HEK293 (cell line): Measurements from ENCODE around the gene RGS7.

Experiments used
- CTCF ChIA-PET: fragments of 350-600 bp; formaldehyde crosslinking; extraction: SDS; loops from one replicate; lab custom pipeline; 2021; ENCODE audit warnings: antibody characterized with exemption; lab: Yijun Ruan, JAX
- POLR2A ChIA-PET: fragments of 300-600 bp; formaldehyde crosslinking; extraction: SDS; loops from one replicate; lab custom pipeline; 2020; ENCODE audit warnings: antibody characterized with exemption, inconsistent platforms; lab: Yijun Ruan, JAX
- H3K27ac ChIP-seq: fragments of 200-500 bp; sonication (Bioruptor generic); 2 replicates; pipeline ENCODE4 v1.5.1; 2014; ENCODE audit warnings: low read depth, low read length, control low read depth, inconsistent platforms; ENCODE audit errors: extremely low read depth
- H3K36me3 ChIP-seq, 2 experiments: fragments of 200-500 bp in 1 of 2; sonication (Bioruptor generic) in 1 of 2; 1 replicate in 1 of 2; 2 replicates in 1 of 2; pipeline ENCODE4 v1.5.1; 2014 to 2017; ENCODE audit warnings: inconsistent platforms in 2 of 2, low read length in 2 of 2; ENCODE audit not compliant: control insufficient read depth in 2 of 2, insufficient read depth in 1 of 2
- H3K4me1 ChIP-seq: fragments of 200-500 bp; sonication (Bioruptor generic); 2 replicates; pipeline ENCODE4 v1.5.1; 2014; ENCODE audit warnings: mild to moderate bottlenecking, low read length, inconsistent platforms; ENCODE audit not compliant: control insufficient read depth, insufficient read depth
- H3K4me3 ChIP-seq: 2 replicates; pipeline ENCODE4 v1.5.1; 2011; ENCODE audit warnings: low read depth, mild to moderate bottlenecking, control low read depth, low read length, moderate library complexity
- H3K9me3 ChIP-seq: fragments of 200-500 bp; sonication (Bioruptor generic); 2 replicates; pipeline ENCODE4 v1.5.1; 2014; ENCODE audit warnings: low read depth, low read length, inconsistent platforms; ENCODE audit not compliant: control insufficient read depth, insufficient read depth
- BCL6B ChIP-seq: fragments of 450-650 bp; formaldehyde crosslinking; IDR thresholded peaks from 2 replicates; pipeline ENCODE4 v1.5.1; 2017; ENCODE audit warnings: missing biosample characterization, missing genetic modification characterization
- EGR2 ChIP-seq: fragments of 450-650 bp; formaldehyde crosslinking; IDR thresholded peaks from 2 replicates; pipeline ENCODE4 v1.5.1; 2016; ENCODE audit warnings: low read depth, missing biosample characterization, missing genetic modification characterization
- FEZF1 ChIP-seq: fragments of 450-650 bp; formaldehyde crosslinking; IDR thresholded peaks from 2 replicates; pipeline ENCODE4 v1.5.1; 2016; ENCODE audit warnings: missing biosample characterization, missing genetic modification characterization
- GLIS2 ChIP-seq: fragments of 450-650 bp; formaldehyde crosslinking; IDR thresholded peaks from 2 replicates; pipeline ENCODE4 v1.5.1; 2016; ENCODE audit warnings: missing biosample characterization, missing genetic modification characterization
- HOXA7 ChIP-seq: sonication (generic); formaldehyde crosslinking; IDR thresholded peaks from 2 replicates; pipeline ENCODE4 v1.8.1; 2022; ENCODE audit warnings: missing genetic modification reagents, borderline replicate concordance
- IKZF3 ChIP-seq: fragments of 450-650 bp; IDR thresholded peaks from 2 replicates; pipeline ENCODE4 v1.5.0; 2018; ENCODE audit warnings: missing biosample characterization, mild to moderate bottlenecking, missing genetic modification characterization, moderate library complexity
- KLF8 ChIP-seq: fragments of 450-650 bp; formaldehyde crosslinking; IDR thresholded peaks from 2 replicates; pipeline ENCODE4 v1.5.1; 2016; ENCODE audit warnings: missing biosample characterization, missing genetic modification characterization
- KLF9 ChIP-seq: fragments of 450-650 bp; formaldehyde crosslinking; IDR thresholded peaks from 2 replicates; pipeline ENCODE4 v1.5.1; 2016; ENCODE audit warnings: missing biosample characterization, missing genetic modification characterization, low read depth
- MEIS1 ChIP-seq: sonication (generic); formaldehyde crosslinking; IDR thresholded peaks from 2 replicates; pipeline ENCODE4 v1.8.1; 2022; ENCODE audit warnings: missing genetic modification reagents, mild to moderate bottlenecking, borderline replicate concordance
- MZF1 ChIP-seq: fragments of 450-650 bp; formaldehyde crosslinking; IDR thresholded peaks from 2 replicates; pipeline ENCODE4 v1.5.1; 2017; ENCODE audit warnings: missing biosample characterization, missing genetic modification characterization, borderline replicate concordance
- OSR2 ChIP-seq: fragments of 450-650 bp; formaldehyde crosslinking; IDR thresholded peaks from 2 replicates; pipeline ENCODE4 v1.5.1; 2016; ENCODE audit warnings: missing biosample characterization, missing genetic modification characterization
- PATZ1 ChIP-seq: fragments of 450-650 bp; formaldehyde crosslinking; IDR thresholded peaks from 2 replicates; pipeline ENCODE4 v1.5.1; 2016; ENCODE audit warnings: missing biosample characterization, missing genetic modification characterization
- PRDM1 ChIP-seq: fragments of 450-650 bp; formaldehyde crosslinking; IDR thresholded peaks from 2 replicates; pipeline ENCODE4; 2016; ENCODE audit warnings: missing biosample characterization, missing genetic modification characterization
- SP3 ChIP-seq: fragments of 450-650 bp; formaldehyde crosslinking; IDR thresholded peaks from 2 replicates; pipeline ENCODE4 v1.5.1; 2016; ENCODE audit warnings: missing biosample characterization, missing genetic modification characterization
- ZBTB7A ChIP-seq: fragments of 450-650 bp; formaldehyde crosslinking; IDR thresholded peaks from 2 replicates; pipeline ENCODE4 v1.5.1; 2016; ENCODE audit warnings: low read depth, missing biosample characterization, missing genetic modification characterization
- ZBTB8A ChIP-seq: fragments of 450-650 bp; formaldehyde crosslinking; IDR thresholded peaks from 2 replicates; pipeline ENCODE4 v1.5.1; 2016; ENCODE audit warnings: missing biosample characterization, missing genetic modification characterization
- ZNF114 ChIP-seq: fragments of 450-650 bp; formaldehyde crosslinking; IDR thresholded peaks from 2 replicates; pipeline ENCODE4 v1.5.0; 2017; ENCODE audit warnings: missing biosample characterization, missing genetic modification characterization
- ZNF132 ChIP-seq: fragments of 450-650 bp; formaldehyde crosslinking; IDR thresholded peaks from 2 replicates; pipeline ENCODE4 v1.5.1; 2017; ENCODE audit warnings: missing biosample characterization, missing genetic modification characterization, borderline replicate concordance
- ZNF148 ChIP-seq: fragments of 450-650 bp; formaldehyde crosslinking; IDR thresholded peaks from 2 replicates; pipeline ENCODE4 v1.5.0; 2017; ENCODE audit warnings: missing biosample characterization, missing genetic modification characterization, borderline replicate concordance
- ZNF248 ChIP-seq: fragments of 450-650 bp; formaldehyde crosslinking; IDR thresholded peaks from 2 replicates; pipeline ENCODE4 v1.5.1; 2017; ENCODE audit warnings: missing biosample characterization, missing genetic modification characterization
- ZNF302 ChIP-seq: fragments of 450-650 bp; formaldehyde crosslinking; IDR thresholded peaks from 2 replicates; pipeline ENCODE4 v1.5.1; 2016; ENCODE audit warnings: missing biosample characterization, missing genetic modification characterization, low read depth
- ZNF311 ChIP-seq: fragments of 450-650 bp; formaldehyde crosslinking; IDR thresholded peaks from 2 replicates; pipeline ENCODE4 v1.5.1; 2017; ENCODE audit warnings: missing biosample characterization, missing genetic modification characterization, borderline replicate concordance
- ZNF335 ChIP-seq: fragments of 450-650 bp; formaldehyde crosslinking; conservative IDR thresholded peaks from 2 replicates; pipeline ENCODE4 v1.5.1; 2016; ENCODE audit warnings: missing biosample characterization, missing genetic modification characterization
- ZNF366 ChIP-seq: fragments of 450-650 bp; formaldehyde crosslinking; conservative IDR thresholded peaks from 2 replicates; pipeline ENCODE4 v1.5.1; 2016; ENCODE audit warnings: missing biosample characterization, missing genetic modification characterization
- ZNF513 ChIP-seq: fragments of 450-650 bp; IDR thresholded peaks from 2 replicates; pipeline ENCODE4 v1.5.1; 2018; ENCODE audit warnings: missing biosample characterization, missing genetic modification characterization
- ZNF558 ChIP-seq: fragments of 450-650 bp; formaldehyde crosslinking; IDR thresholded peaks from 2 replicates; pipeline ENCODE4 v1.5.1; 2016; ENCODE audit warnings: missing biosample characterization, missing genetic modification characterization
- ZNF610 ChIP-seq: fragments of 450-650 bp; formaldehyde crosslinking; IDR thresholded peaks from 2 replicates; pipeline ENCODE4 v1.5.1; 2016; ENCODE audit warnings: missing biosample characterization, missing genetic modification characterization, borderline replicate concordance
- ZNF629 ChIP-seq: fragments of 450-650 bp; formaldehyde crosslinking; IDR thresholded peaks from 2 replicates; pipeline ENCODE4 v1.5.1; 2017; ENCODE audit warnings: missing biosample characterization, missing genetic modification characterization
- ZNF837 ChIP-seq: fragments of 450-650 bp; formaldehyde crosslinking; IDR thresholded peaks from 2 replicates; pipeline ENCODE4 v1.5.1; 2016; ENCODE audit warnings: missing biosample characterization, missing genetic modification characterization
- ZSCAN23 ChIP-seq: fragments of 450-650 bp; formaldehyde crosslinking; IDR thresholded peaks from 2 replicates; pipeline ENCODE4 v1.5.1; 2016; ENCODE audit warnings: missing biosample characterization, missing genetic modification characterization

Gene RGS7

GRCh38 chr1:241357366-241358340 is 648 bp upstream of the RGS7 start:
- H3K36me3 ChIP-seq = no peaks in the 10 kb centered on the region
- no peaks in the 10 kb centered on the region for H3K9me3 ChIP-seq
- no peaks in the 10 kb centered on the region for H3K4me1 ChIP-seq
- peak overlapping the region; percentile 70; the same call in 1 of the 2 replicates for H3K27ac ChIP-seq
- H3K4me3 ChIP-seq = peak overlapping the region; percentile 77
- ChIA-PET CTCF (no interaction called here), POLR2A (interaction anchor here (0.6 kb wide), 2 partner anchors 628 to 638 kb away, joined by 5 to 8 read pairs; no protein-coding TSS in a partner anchor)
- TF ChIP-seq IKZF3 (tag by site-specific recombination) (peak; percentile 19; the same call in 1 of the 2 replicates), FEZF1 (tag by site-specific recombination) (no peak), ZNF302 (tag by site-specific recombination) (no peak), ZNF248 (tag by site-specific recombination) (no peak), ZNF837 (no peak), ZSCAN23 (tag by site-specific recombination) (no peak), ZNF610 (tag by site-specific recombination) (no peak), ZNF629 (tag by site-specific recombination) (no peak), HOXA7 (no peak), PRDM1 (tag by site-specific recombination) (0 out of 2 replicates have a peak, but pooled peaks have one; percentile 42), BCL6B (tag by site-specific recombination) (no peak), ZNF335 (tag by site-specific recombination) (peak; percentile 88), GLIS2 (tag by site-specific recombination) (peak; percentile 60), EGR2 (peak; percentile 89), OSR2 (no peak), KLF9 (no peak), ZBTB7A (0 out of 2 replicates have a peak, but pooled peaks have one; percentile 50), ZBTB8A (tag by site-specific recombination) (no peak; the same call in none of the 2 replicates), SP3 (peak; percentile 32; the same call in 1 of the 2 replicates), MEIS1 (no peak), ZNF114 (no peak), ZNF513 (0 out of 2 replicates have a peak, but pooled peaks have one; percentile 4), MZF1 (tag by site-specific recombination) (no peak), ZNF366 (tag by site-specific recombination) (peak; percentile 63), PATZ1 (tag by site-specific recombination) (peak; percentile 19), ZNF148 (tag by site-specific recombination) (no peak), ZNF132 (no peak), KLF8 (tag by site-specific recombination) (no peak), ZNF311 (no peak), ZNF558 (tag by site-specific recombination) (no peak)
